GM12878 (cell line): ENCODE measurements around the gene CR1. TPM values are rescaled to one million over a fixed set of nuclear protein-coding genes. Genes with fewer than 3 reads are reported as not detected.

Source experiments
- ATAC-seq: fragments of 200-7000 bp; cut with Tn5 transposase; 3 replicates; pipeline ENCODE4 v1.9.1; 2020; ENCODE audit warnings: mild to moderate bottlenecking, moderate library complexity
- BruUV-seq: library from RNA; stranded (reverse); fragments of 400-500 nt; replicated peaks from 2 replicates; lab custom pipeline; 2021; lab: Mats Ljungman, UMichigan
- CTCF ChIA-PET: fragments of 300-600 bp; sonication (Branson Sonifier 250); formaldehyde crosslinking; extraction: SDS; loops from one replicate; lab custom pipeline; 2021; ENCODE audit warnings: inconsistent platforms; lab: Yijun Ruan, JAX
- POLR2A ChIA-PET: fragments of 350-600 bp; formaldehyde crosslinking; extraction: SDS; loops from one replicate; lab custom pipeline; 2021; ENCODE audit warnings: inconsistent platforms; lab: Charles Lee
- RAD21 ChIA-PET: fragments of 300-600 bp; sonication (Branson Sonifier 250); formaldehyde crosslinking; loops from one replicate; lab custom pipeline; 2023; ENCODE audit warnings: antibody characterized with exemption; ENCODE audit not compliant: unreplicated experiment; lab: Charles Lee
- SMC1A ChIA-PET: fragments of 300-600 bp; sonication (Branson Sonifier 250); formaldehyde crosslinking; loops from one replicate; lab custom pipeline; 2023; ENCODE audit not compliant: unreplicated experiment, uncharacterized antibody; lab: Charles Lee
- DNase-seq: peaks from one replicate; pipeline ENCODE4 v3.0.0-alpha.2; 2011; ENCODE audit warnings: low read depth, low spot score
- FAIRE-seq: peaks from 3 replicates; lab custom pipeline; 2011; peaks lifted over from hg19 to GRCh38; lab: Jason Lieb, UNC
- H2AFZ ChIP-seq: 2 replicates; pipeline ENCODE4 v1.6.0; 2011; ENCODE audit warnings: low read depth, low read length, control low read depth; ENCODE audit not compliant: control insufficient read depth
- H3K27ac ChIP-seq: 2 replicates; pipeline ENCODE4 v1.5.1; 2011; ENCODE audit warnings: control low read depth; ENCODE audit not compliant: control insufficient read depth, insufficient read depth
- H3K27me3 ChIP-seq, 2 experiments: replicated peaks in 1 of 2; 2 replicates each; pipeline versions ENCODE4 v1.6.0 to v1.6.1; 2011; ENCODE audit warnings: low read length in 1 of 2; ENCODE audit not compliant: control insufficient read depth in 2 of 2, insufficient read depth in 2 of 2
- H3K36me3 ChIP-seq, 2 experiments: 2 replicates each; pipeline ENCODE4 v1.5.1; 2011; ENCODE audit warnings: low read length in 1 of 2; ENCODE audit not compliant: control insufficient read depth in 2 of 2, insufficient read depth in 2 of 2
- H3K4me1 ChIP-seq: 2 replicates; pipeline ENCODE4 v1.6.1; 2011; ENCODE audit warnings: mild to moderate bottlenecking, low read length, moderate library complexity, mixed read lengths; ENCODE audit not compliant: control insufficient read depth, insufficient read depth
- H3K4me2 ChIP-seq: 2 replicates; pipeline ENCODE4 v1.6.0; 2011; ENCODE audit warnings: control low read depth; ENCODE audit not compliant: control insufficient read depth, insufficient read depth
- H3K4me3 ChIP-seq: fragments of 200-600 bp; sonication (generic); 2 replicates; pipeline ENCODE4 v1.5.1; 2016
- H3K79me2 ChIP-seq: 2 replicates; pipeline ENCODE4 v1.6.0; 2011; ENCODE audit warnings: low read length; ENCODE audit not compliant: control insufficient read depth, insufficient read depth
- H3K9ac ChIP-seq: 2 replicates; pipeline ENCODE4 v1.8.0; 2011; ENCODE audit warnings: low read length, control low read depth, mixed read lengths; ENCODE audit not compliant: control insufficient read depth, insufficient read depth
- H3K9me3 ChIP-seq: replicated peaks from 3 replicates; pipeline ENCODE4 v1.5.1; 2011; ENCODE audit warnings: mild to moderate bottlenecking, low read length; ENCODE audit not compliant: control insufficient read depth, insufficient read depth
- H4K20me1 ChIP-seq: 2 replicates; pipeline ENCODE4 v1.6.0; 2011; ENCODE audit not compliant: control insufficient read depth, insufficient read depth
- ATF7 ChIP-seq: fragments of 450-650 bp; IDR thresholded peaks from 2 replicates; pipeline ENCODE4 v1.6.1; 2016; ENCODE audit warnings: low read depth, mild to moderate bottlenecking
- CREB1 ChIP-seq: IDR thresholded peaks from 2 replicates; pipeline ENCODE4 v1.6.1; 2012; ENCODE audit warnings: low read depth, mild to moderate bottlenecking, inconsistent platforms
- HDAC2 ChIP-seq: fragments of 200-600 bp; sonication (generic); IDR thresholded peaks from 2 replicates; pipeline ENCODE4 v1.6.1; 2017
- MAX ChIP-seq: IDR thresholded peaks from 2 replicates; pipeline ENCODE4 v1.6.1; 2012; ENCODE audit warnings: low read depth, low read length, improper control_type of control experiment
- NRF1 ChIP-seq: conservative IDR thresholded peaks from 2 replicates; pipeline ENCODE4 v1.6.1; 2011; ENCODE audit warnings: mild to moderate bottlenecking, low read depth, low read length, improper control_type of control experiment
- SPI1 ChIP-seq: IDR thresholded peaks from 2 replicates; pipeline ENCODE4 v1.6.1; 2011; ENCODE audit warnings: low read depth, mild to moderate bottlenecking, low read length, moderate library complexity, borderline replicate concordance; ENCODE audit not compliant: insufficient read depth
- TCF3 ChIP-seq: IDR thresholded peaks from 2 replicates; pipeline ENCODE4 v1.6.1; 2012; ENCODE audit warnings: low read depth, mild to moderate bottlenecking, low read length, borderline replicate concordance; ENCODE audit not compliant: insufficient read depth
- ZBTB4 ChIP-seq: fragments of 450-650 bp; formaldehyde crosslinking; IDR thresholded peaks from 2 replicates; pipeline ENCODE4 v1.4.0; 2022; ENCODE audit warnings: mild to moderate bottlenecking, moderate library complexity
- WGBS: methylation state at CpG from one replicate; pipeline ENCODE4 v1.1.6; 2016; ENCODE audit warnings: low lambda C conversion rate; ENCODE audit not compliant: insufficient replicate concordance, insufficient coverage; ENCODE audit errors: missing lambda C conversion rate; 5-methylcytosine and 5-hydroxymethylcytosine counted together
- in situ Hi-C: fragments of 300-500 bp; cut with MboI; formaldehyde crosslinking; loops from 9 replicates; pipeline ENCODE4 v1.14.3; 2018; ENCODE audit warnings: mixed read lengths
- intact Hi-C: fragments of 100-400 bp; cut with micrococcal nuclease; formaldehyde crosslinking; loops from one replicate; pipeline ENCODE4 v1.14.2; 2022; ENCODE audit not compliant: unreplicated experiment
- polyA plus RNA-seq, 11 experiments: library from polyadenylated mRNA; depleted of rRNA in 4 of 11; unstranded in 6 of 11; stranded (reverse) in 5 of 11; fragments of >200 nt; fragmentation: Nextera tagmentation in 4 of 11; fragmentation: Illumina TruSeq in 1 of 11; extraction: Ambion mirVana in 4 of 11; extraction: Trizol in 1 of 11; gene quantifications; 1 replicate in 1 of 11; 2 replicates in 10 of 11; pipeline versions ENCODE4 v1.2.1 to v1.2.3, GENCODE V29; 2011 to 2016; ENCODE audit warnings: inconsistent platforms in 2 of 11, missing spikeins in 2 of 11, low read depth in 1 of 11
- total RNA-seq, 4 experiments: library from RNA; depleted of rRNA in 3 of 4; stranded (reverse); fragments of >200 nt in 3 of 4; fragmentation: Illumina TruSeq in 1 of 4; extraction: Trizol in 1 of 4; gene quantifications; 2 replicates each; pipeline versions ENCODE4 v1.2.1 to v1.2.3, GENCODE V29; 2013 to 2021

The CR1 gene
- total and polyA plus RNA-seq, 10 of the 15 experiments (the other 5 are each of a cell fraction or from before 2014, with no cell fraction given): 0.30 to 8.0 (median 4.3) TPM

- no peak for TF ChIP-seq ZBTB4 (CRISPR knock-in tag)
- no peak for TF ChIP-seq ATF7
- TF ChIP-seq CREB1: no peak
- no peak for TF ChIP-seq NRF1
- no peak for TF ChIP-seq TCF3
- TF ChIP-seq MAX: no peak
Measured at GRCh38 chr1:207487636-207488035, 8.3 kb upstream of the CR1 start (continued).

- ChIA-PET CTCF (interaction anchor here (1.0 to 2.0 kb wide), 2 partner anchors 39 to 88 kb away, joined by 4 to 8 read pairs; partner anchors contain the start of gene CR2), RAD21 (no interaction called here)
- no TSS peak for BruUV-seq
Measured at GRCh38 chr1:207493212-207493611, 2.7 kb upstream of the CR1 start.

More at GRCh38 chr1:207493212-207493611, 2.7 kb upstream of the CR1 start:
- TF ChIP-seq HDAC2 (no peak), SPI1 (peak; percentile 56; the same call in 1 of the 2 replicates)
- FAIRE-seq: no peak
- Histone ChIP-seq H3K4me2 (no peak overlapping the region), H3K36me3 (no peaks in the 10 kb centered on the region), H3K4me1 (peaks cover 6% of the 10 kb centered on the region), H3K9ac (no peak overlapping the region), H3K27ac (no peak overlapping the region), H3K79me2 (peaks cover 6% of the 10 kb centered on the region), H2AFZ (no peak overlapping the region), H3K9me3 (no peaks in the 10 kb centered on the region), H4K20me1 (no peaks in the 10 kb centered on the region), H3K4me3 (no peak overlapping the region), H3K27me3 (no peaks in the 10 kb centered on the region)
- ATAC-seq: no peak
- DNase-seq: no peak
- intact Hi-C loops: loop anchor here (10.0 kb wide), 1 partner anchor 168 kb away; the partner anchor contains the start of gene CD55
- in situ Hi-C loops: no loop called here
- POLR2A ChIA-PET: no interaction called here
- WGBS: 32% methylated on average over 3 of the region's 3 CpGs
- SMC1A ChIA-PET: interaction anchor here (0.7 to 1.3 kb wide), 2 partner anchors 48 to 422 kb away, joined by 3 read pairs; no protein-coding TSS in a partner anchor
